ENCODE data around the gene TUG1.

DNA sequence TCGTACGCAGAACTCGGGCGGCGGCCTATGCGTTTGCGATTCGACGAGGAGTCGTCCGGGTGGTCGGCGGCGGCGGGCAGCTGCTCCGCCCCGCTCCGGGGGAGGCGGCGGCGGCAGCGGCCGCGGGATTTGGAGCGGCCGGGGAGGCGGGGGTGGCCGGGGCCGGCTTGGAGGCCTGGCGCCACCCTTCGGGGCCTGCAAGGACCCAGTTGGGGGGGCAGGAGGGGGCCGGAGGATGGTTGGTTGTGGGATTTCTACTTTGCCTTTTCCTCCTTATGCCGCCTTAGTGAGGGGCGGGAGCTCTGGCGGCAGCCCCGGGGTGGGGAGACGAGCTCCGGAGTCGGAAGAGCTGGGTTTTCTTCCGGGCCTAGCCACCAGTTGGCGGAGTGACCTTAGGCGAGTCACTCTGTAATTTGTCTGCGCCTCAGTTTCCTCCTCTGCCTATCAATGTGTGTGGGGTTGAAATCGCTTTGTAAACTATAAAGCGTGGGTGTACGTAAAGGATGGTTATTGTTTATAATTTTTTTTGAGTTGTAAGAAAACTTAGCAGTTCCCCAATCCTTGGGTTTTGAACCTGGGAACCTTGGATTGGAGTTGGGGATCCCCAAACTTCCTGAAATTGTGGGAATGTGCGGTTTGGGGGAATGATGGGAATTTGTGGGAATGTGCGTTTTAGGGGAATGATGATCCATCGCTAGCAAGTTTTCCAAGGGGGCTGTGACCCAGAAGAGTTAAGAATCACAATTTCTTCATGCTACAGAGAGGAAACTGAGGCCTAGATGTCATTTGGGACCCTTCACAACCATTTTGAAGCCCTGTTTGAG, 679 bp downstream of the TUG1 start:
- no peak for TF ChIP-seq POLR2A (IDR thresholded peaks at IDR 0.05; ENCODE audit: low read depth, low read length)
- TF ChIP-seq ZNF217 (IDR thresholded peaks at IDR 0.05), result 0 out of 2 replicates have a peak, but pooled peaks have one; percentile 16
- no peak for TF ChIP-seq NRF1 (conservative IDR thresholded peaks at IDR 0.05; ENCODE audit: low read depth, low read length)
- TF ChIP-seq, protein P1, sequence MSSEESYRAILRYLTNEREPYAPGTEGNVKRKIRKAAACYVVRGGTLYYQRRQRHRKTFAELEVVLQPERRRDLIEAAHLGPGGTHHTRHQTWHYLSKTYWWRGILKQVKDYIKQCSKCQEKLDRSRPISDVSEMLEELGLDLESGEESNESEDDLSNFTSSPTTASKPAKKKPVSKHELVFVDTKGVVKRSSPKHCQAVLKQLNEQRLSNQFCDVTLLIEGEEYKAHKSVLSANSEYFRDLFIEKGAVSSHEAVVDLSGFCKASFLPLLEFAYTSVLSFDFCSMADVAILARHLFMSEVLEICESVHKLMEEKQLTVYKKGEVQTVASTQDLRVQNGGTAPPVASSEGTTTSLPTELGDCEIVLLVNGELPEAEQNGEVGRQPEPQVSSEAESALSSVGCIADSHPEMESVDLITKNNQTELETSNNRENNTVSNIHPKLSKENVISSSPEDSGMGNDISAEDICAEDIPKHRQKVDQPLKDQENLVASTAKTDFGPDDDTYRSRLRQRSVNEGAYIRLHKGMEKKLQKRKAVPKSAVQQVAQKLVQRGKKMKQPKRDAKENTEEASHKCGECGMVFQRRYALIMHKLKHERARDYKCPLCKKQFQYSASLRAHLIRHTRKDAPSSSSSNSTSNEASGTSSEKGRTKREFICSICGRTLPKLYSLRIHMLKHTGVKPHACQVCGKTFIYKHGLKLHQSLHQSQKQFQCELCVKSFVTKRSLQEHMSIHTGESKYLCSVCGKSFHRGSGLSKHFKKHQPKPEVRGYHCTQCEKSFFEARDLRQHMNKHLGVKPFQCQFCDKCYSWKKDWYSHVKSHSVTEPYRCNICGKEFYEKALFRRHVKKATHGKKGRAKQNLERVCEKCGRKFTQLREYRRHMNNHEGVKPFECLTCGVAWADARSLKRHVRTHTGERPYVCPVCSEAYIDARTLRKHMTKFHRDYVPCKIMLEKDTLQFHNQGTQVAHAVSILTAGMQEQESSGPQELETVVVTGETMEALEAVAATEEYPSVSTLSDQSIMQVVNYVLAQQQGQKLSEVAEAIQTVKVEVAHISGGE (CRISPR knock-in tag; IDR thresholded peaks at IDR 0.05), result no peak
- no peak for TF ChIP-seq EZH2 (IDR thresholded peaks at IDR 0.05; ENCODE audit: borderline replicate concordance, control insufficient read depth, low read depth, low read length)
- TF ChIP-seq, protein P2, sequence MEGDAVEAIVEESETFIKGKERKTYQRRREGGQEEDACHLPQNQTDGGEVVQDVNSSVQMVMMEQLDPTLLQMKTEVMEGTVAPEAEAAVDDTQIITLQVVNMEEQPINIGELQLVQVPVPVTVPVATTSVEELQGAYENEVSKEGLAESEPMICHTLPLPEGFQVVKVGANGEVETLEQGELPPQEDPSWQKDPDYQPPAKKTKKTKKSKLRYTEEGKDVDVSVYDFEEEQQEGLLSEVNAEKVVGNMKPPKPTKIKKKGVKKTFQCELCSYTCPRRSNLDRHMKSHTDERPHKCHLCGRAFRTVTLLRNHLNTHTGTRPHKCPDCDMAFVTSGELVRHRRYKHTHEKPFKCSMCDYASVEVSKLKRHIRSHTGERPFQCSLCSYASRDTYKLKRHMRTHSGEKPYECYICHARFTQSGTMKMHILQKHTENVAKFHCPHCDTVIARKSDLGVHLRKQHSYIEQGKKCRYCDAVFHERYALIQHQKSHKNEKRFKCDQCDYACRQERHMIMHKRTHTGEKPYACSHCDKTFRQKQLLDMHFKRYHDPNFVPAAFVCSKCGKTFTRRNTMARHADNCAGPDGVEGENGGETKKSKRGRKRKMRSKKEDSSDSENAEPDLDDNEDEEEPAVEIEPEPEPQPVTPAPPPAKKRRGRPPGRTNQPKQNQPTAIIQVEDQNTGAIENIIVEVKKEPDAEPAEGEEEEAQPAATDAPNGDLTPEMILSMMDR (IDR thresholded peaks at IDR 0.05 in 2 of 3, conservative IDR thresholded peaks at IDR 0.05 in 1 of 3; ENCODE audit: control insufficient read depth in 2 of 3, extremely low read depth in 1 of 3, insufficient read depth in 1 of 3, low read depth in 3 of 3, low read length in 3 of 3), result no peak
